K562 (cell line): ENCODE measurements around the gene GP1BA. TPM values are rescaled to one million over a fixed set of nuclear protein-coding genes. Genes with fewer than 3 reads are reported as not detected.

ENCODE experiments used
- EZH2 ChIP-seq: IDR thresholded peaks from 2 replicates; pipeline ENCODE4 v1.6.1; 2012; ENCODE audit warnings: low read depth, mild to moderate bottlenecking, inconsistent platforms, low read length, borderline replicate concordance
- FOSL1 ChIP-seq: fragments of 200-800 bp; sonication (Bioruptor generic); conservative IDR thresholded peaks from 2 replicates; pipeline ENCODE4 v1.6.1; 2016; ENCODE audit warnings: missing genetic modification characterization, missing compliant biosample characterization
- GATAD2B ChIP-seq: fragments of 450-650 bp; IDR thresholded peaks from 2 replicates; pipeline ENCODE4 v1.6.1; 2017; ENCODE audit warnings: mild to moderate bottlenecking, borderline replicate concordance
- HDAC2 ChIP-seq: fragments of 450-650 bp; IDR thresholded peaks from 2 replicates; pipeline ENCODE4 v1.6.1; 2016; ENCODE audit warnings: mild to moderate bottlenecking
- KLF6 ChIP-seq: fragments of 250-450 bp; sonication (Bioruptor Pico); IDR thresholded peaks from 2 replicates; pipeline ENCODE4 v1.4.0; 2020; ENCODE audit warnings: mild to moderate bottlenecking, moderate library complexity, borderline replicate concordance
- MEIS2 ChIP-seq: fragments of 450-650 bp; IDR thresholded peaks from 2 replicates; pipeline ENCODE4 v1.6.1; 2014; ENCODE audit warnings: mild to moderate bottlenecking; ENCODE audit not compliant: partially characterized antibody
- NONO ChIP-seq, 2 experiments: fragments of 200-400 bp in 1 of 2; fragments of 450-650 bp in 1 of 2; formaldehyde crosslinking in 1 of 2; IDR thresholded peaks; 2 replicates each; pipeline ENCODE4 v1.6.1; 2017; ENCODE audit warnings: low read depth in 2 of 2, mild to moderate bottlenecking in 2 of 2, moderate library complexity in 2 of 2, low read length in 1 of 2
- POLR2A ChIP-seq: fragments of 450-650 bp; conservative IDR thresholded peaks from 2 replicates; pipeline ENCODE4 v1.6.1; 2016
- PYGO2 ChIP-seq: fragments of 450-650 bp; IDR thresholded peaks from 2 replicates; pipeline ENCODE4 v1.6.1; 2016; ENCODE audit warnings: mild to moderate bottlenecking, missing genetic modification characterization, moderate library complexity, missing compliant biosample characterization
- RNF219 ChIP-seq: fragments of 250-450 bp; sonication (Bioruptor Pico); IDR thresholded peaks from 2 replicates; pipeline ENCODE4 v1.5.0; 2022; ENCODE audit warnings: mild to moderate bottlenecking
- SETDB1 ChIP-seq: IDR thresholded peaks from one replicate; pipeline ENCODE4 v1.6.1; 2012; ENCODE audit warnings: low read length, control low read depth, inconsistent platforms
- TBP ChIP-seq: optimal IDR thresholded peaks from 2 replicates; pipeline ENCODE3; 2011; ENCODE audit warnings: low read depth, low read length, improper control_type of control experiment
- TCF15 ChIP-seq: fragments of 250-450 bp; sonication (Bioruptor Pico); IDR thresholded peaks from 2 replicates; pipeline ENCODE4 v1.8.0; 2022; ENCODE audit warnings: moderate library complexity, mild to moderate bottlenecking, inconsistent platforms
- THAP12 ChIP-seq: fragments of 250-450 bp; sonication (Bioruptor Pico); IDR thresholded peaks from 2 replicates; pipeline ENCODE4 v1.9.0; 2021; ENCODE audit warnings: mild to moderate bottlenecking, inconsistent platforms
- TOE1 ChIP-seq, 2 experiments: fragments of 450-650 bp in 1 of 2; sonication (generic) in 1 of 2; formaldehyde crosslinking in 1 of 2; IDR thresholded peaks; 2 replicates each; pipeline versions ENCODE4 v1.7.1 to v1.8.0; 2016 to 2022; ENCODE audit warnings: borderline replicate concordance in 2 of 2, mild to moderate bottlenecking in 2 of 2, antibody characterized with exemption in 1 of 2, inconsistent platforms in 1 of 2, low read depth in 1 of 2, missing genetic modification reagents in 1 of 2, moderate library complexity in 1 of 2
- YY1 ChIP-seq, 3 experiments: IDR thresholded peaks; 2 replicates each; pipeline ENCODE4 v1.6.1; 2011; ENCODE audit warnings: low read length in 2 of 3, mild to moderate bottlenecking in 2 of 3, moderate library complexity in 2 of 3, borderline replicate concordance in 1 of 3, control low read depth in 1 of 3, low read depth in 1 of 3; ENCODE audit not compliant: insufficient read depth in 3 of 3, insufficient replicate concordance in 2 of 3, control insufficient read depth in 1 of 3, insufficient read length in 1 of 3; ENCODE audit errors: extremely low read depth in 1 of 3
- ZKSCAN8 ChIP-seq: fragments of 200-800 bp; sonication (Bioruptor generic); IDR thresholded peaks from 2 replicates; pipeline ENCODE4 v1.6.1; 2016; ENCODE audit warnings: missing genetic modification characterization, missing compliant biosample characterization
- ZNF212 ChIP-seq: fragments of 450-650 bp; formaldehyde crosslinking; IDR thresholded peaks from 2 replicates; pipeline ENCODE4 v1.4.0; 2020; ENCODE audit warnings: mild to moderate bottlenecking
- ZNF282 ChIP-seq: sonication (generic); formaldehyde crosslinking; IDR thresholded peaks from 2 replicates; pipeline ENCODE4 v1.8.1; 2023; ENCODE audit warnings: missing genetic modification reagents
- ZNF77 ChIP-seq: fragments of 250-450 bp; sonication (Bioruptor Pico); IDR thresholded peaks from 2 replicates; pipeline ENCODE4 v1.5.0; 2020
- ZSCAN29 ChIP-seq: fragments of 450-650 bp; IDR thresholded peaks from 2 replicates; pipeline ENCODE4 v1.6.1; 2017
- ZZZ3 ChIP-seq: fragments of 450-650 bp; IDR thresholded peaks from 2 replicates; pipeline ENCODE4 v1.6.1; 2016; ENCODE audit warnings: antibody characterized with exemption, mild to moderate bottlenecking, moderate library complexity
- polyA plus RNA-seq, 8 experiments: library from polyadenylated mRNA; depleted of rRNA in 4 of 8; stranded (reverse) in 5 of 8; unstranded in 3 of 8; fragments of >200 nt; fragmentation: Nextera tagmentation in 2 of 8; fragmentation: Illumina TruSeq in 1 of 8; extraction: Ambion mirVana in 2 of 8; extraction: Trizol in 1 of 8; gene quantifications; 2 replicates each; pipeline versions ENCODE4 v1.2.1 to v1.2.3, GENCODE V29; 2011 to 2014; ENCODE audit warnings: inconsistent platforms in 1 of 8, missing spikeins in 1 of 8
- total RNA-seq, 7 experiments: library from RNA; depleted of rRNA in 6 of 7; stranded (reverse); fragments of >200 nt in 6 of 7; fragmentation: Illumina TruSeq in 2 of 7; extraction: Trizol in 2 of 7; gene quantifications; 2 replicates each; pipeline versions ENCODE4 v1.2.1 to v1.2.3, GENCODE V29; 2011 to 2021; ENCODE audit warnings: low replicate concordance in 1 of 7

GP1BA gene
- total and polyA plus RNA-seq, 9 of the 15 experiments (the other 6 are each of a cell fraction or from before 2014, with no cell fraction given) = 0.01 TPM; not detected in 8

- TF ChIP-seq NONO (IDR thresholded peaks at IDR 0.05; ENCODE audit: low read depth in 2 of 2, low read length in 1 of 2) (no peak), ZNF212 (no peak), HDAC2 (no peak), TCF15 (no peak), FOSL1 (tag) (no peak), ZSCAN29 (no peak), YY1 (IDR thresholded peaks at IDR 0.05; ENCODE audit: borderline replicate concordance in 1 of 3, control insufficient read depth in 1 of 3, extremely low read depth in 1 of 3, insufficient read depth in 3 of 3, insufficient read length in 1 of 3, insufficient replicate concordance in 2 of 3, low read depth in 1 of 3, low read length in 2 of 3) (no peak), RNF219 (CRISPR knock-in tag) (no peak), POLR2A (0 out of 2 replicates have a peak, but pooled peaks have one; percentile 20), KLF6 (no peak), TBP (peak; percentile 45), PYGO2 (tag) (no peak), GATAD2B (no peak), TOE1 (IDR thresholded peaks at IDR 0.05; ENCODE audit: borderline replicate concordance) (no peak), TOE1 (CRISPR knock-in tag; IDR thresholded peaks at IDR 0.05; ENCODE audit: borderline replicate concordance, low read depth) (no peak), SETDB1 (no peak), MEIS2 (no peak), ZKSCAN8 (CRISPR knock-in tag) (no peak), ZZZ3 (no peak), EZH2 (no peak), ZNF282 (CRISPR knock-in tag) (no peak), THAP12 (CRISPR knock-in tag) (no peak), ZNF77 (no peak)
Measured at GRCh38 chr17:4966844-4967538, 34.9 kb downstream of the GP1BA start (continued).
